Astrocyte (in vitro differentiated cells and primary cell): ENCODE measurements around the gene GATA2.

Source experiments
- CTCF ChIP-seq: IDR thresholded peaks from 2 replicates; pipeline ENCODE4 v1.5.1; 2011; ENCODE audit warnings: low read depth, mild to moderate bottlenecking, inconsistent platforms, low read length, moderate library complexity; ENCODE audit not compliant: insufficient read depth
- EZH2 ChIP-seq: IDR thresholded peaks from 2 replicates; pipeline ENCODE4 v1.6.1; 2012; ENCODE audit warnings: mild to moderate bottlenecking, low read length, inconsistent platforms; ENCODE audit not compliant: insufficient read depth

- no peak for TF ChIP-seq CTCF
- TF ChIP-seq EZH2: no peak
Observed at GRCh38 chr3:128515967-128516366, 23.0 kb upstream of the GATA2 start.
